ENCODE results near the gene ENGASE.
A peak's percentile ranks its signal among the peaks of the same experiment; 100 is the strongest.

ENGASE gene

DNA sequence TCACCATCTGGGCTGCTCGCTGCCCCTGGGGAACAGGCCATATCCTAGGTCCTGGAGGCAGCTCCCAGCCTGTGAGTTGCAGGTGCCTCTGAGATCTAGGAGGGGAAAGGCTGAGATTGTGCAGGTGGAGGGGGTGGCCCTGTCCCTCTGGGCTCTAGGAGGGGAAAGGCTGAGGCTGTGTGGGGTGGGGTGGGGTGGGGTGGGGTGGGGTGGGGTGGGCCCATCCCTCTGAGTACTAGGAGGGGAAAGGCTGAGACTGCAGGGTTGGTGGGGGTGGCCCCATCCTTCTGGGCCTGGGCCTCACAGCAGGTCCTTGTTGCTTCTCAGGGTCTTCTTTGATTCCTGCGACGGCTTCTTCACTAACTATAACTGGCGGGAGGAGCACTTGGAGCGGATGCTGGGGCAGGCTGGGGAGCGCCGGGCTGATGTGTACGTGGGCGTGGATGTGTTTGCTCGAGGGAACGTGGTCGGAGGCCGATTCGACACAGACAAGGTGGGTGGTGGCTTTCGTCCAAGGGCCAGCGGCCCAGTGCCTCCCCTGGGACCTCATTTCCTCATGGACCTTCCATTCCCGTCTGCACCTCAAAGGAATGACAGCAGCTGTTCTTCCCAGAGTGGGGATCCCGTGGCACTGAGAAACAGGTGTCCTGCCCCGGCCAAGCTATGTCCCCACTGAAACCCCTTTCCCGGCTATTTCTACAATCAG lies 7.1 kb downstream of the ENGASE start:
- DNase-seq = no peak

- peak; percentile 55 for DNase-seq
These were observed 7.9 kb downstream of the ENGASE start for GRCh38 chr17:79082311-79083190.

GRCh38 chr17:79083191-79083971 lies 8.8 kb downstream of the ENGASE start:
- no peak for DNase-seq

GRCh38 chr17:79084291-79085153 lies 9.9 kb downstream of the ENGASE start:
- no peak for DNase-seq

DNA sequence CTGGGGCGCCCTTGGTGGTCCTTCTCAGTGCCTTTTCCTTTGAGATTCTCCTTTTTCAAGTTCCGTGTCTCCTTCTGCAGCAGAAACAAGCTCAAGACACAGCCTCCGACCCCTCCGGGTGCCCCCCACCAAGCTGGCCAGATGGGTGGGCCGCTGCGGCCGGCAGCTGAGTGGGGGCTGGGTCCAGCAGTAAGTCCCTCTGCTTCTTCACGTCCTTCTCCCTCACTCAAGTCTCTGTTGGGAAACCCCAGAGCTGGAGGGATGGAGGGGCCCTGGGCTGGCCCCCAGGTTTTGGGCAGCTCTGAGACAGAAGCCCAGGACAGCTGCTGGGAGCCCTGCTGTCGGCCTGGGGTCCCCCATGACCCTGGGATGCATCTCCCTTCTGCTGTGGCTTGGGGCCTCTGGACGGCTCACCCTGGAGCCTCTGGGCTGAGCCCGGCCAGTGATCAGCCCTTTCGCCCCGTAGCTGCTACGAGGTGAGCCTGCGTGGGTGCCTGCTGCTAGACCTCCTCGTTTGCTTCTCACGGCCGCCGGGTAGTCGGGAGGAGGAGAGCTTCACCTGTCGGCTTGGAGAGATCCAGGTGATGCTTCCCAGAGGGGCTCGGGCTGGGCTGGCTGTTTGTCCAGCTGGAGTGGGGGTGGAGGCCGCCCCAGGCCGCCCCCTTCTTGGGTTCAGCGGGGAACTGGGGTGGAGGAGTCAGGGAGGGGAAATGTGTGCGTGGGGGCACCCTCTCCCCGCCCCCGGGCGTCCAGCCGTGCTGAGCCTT lies 10.7 kb downstream of the ENGASE start:
- DNase-seq = no peak

DNA sequence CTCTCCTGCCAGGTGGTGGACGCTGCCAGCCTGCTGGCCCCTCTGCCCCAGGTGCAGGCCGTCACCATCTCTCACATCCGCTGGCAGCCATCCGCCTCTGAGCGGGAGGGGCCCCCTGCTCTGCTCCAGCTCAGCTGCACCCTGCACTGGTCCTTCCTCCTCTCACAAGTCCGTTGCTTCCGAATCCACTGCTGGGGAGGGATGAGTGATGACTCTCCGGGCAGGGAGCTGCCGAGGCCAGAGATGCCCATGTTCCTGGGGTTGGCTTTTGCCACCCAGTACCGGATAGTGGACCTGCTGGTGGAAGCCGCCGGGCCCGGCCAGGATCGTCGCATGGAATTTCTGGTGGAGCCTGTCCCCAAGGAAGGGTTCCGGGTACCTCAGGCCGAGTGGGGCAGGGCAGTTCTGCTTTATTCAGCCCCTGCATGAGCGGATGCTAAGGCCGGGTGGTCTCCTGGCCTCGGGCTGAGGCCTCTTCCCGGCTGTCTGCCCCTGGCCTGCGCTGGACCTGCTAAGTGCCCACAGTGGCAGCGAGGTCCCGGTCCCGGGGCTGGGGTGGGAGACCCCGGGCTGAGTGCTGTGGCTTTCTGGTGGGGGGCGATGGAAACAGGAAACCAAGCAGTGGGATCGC lies 11.4 kb downstream of the ENGASE start:
- no peak for DNase-seq

DNA sequence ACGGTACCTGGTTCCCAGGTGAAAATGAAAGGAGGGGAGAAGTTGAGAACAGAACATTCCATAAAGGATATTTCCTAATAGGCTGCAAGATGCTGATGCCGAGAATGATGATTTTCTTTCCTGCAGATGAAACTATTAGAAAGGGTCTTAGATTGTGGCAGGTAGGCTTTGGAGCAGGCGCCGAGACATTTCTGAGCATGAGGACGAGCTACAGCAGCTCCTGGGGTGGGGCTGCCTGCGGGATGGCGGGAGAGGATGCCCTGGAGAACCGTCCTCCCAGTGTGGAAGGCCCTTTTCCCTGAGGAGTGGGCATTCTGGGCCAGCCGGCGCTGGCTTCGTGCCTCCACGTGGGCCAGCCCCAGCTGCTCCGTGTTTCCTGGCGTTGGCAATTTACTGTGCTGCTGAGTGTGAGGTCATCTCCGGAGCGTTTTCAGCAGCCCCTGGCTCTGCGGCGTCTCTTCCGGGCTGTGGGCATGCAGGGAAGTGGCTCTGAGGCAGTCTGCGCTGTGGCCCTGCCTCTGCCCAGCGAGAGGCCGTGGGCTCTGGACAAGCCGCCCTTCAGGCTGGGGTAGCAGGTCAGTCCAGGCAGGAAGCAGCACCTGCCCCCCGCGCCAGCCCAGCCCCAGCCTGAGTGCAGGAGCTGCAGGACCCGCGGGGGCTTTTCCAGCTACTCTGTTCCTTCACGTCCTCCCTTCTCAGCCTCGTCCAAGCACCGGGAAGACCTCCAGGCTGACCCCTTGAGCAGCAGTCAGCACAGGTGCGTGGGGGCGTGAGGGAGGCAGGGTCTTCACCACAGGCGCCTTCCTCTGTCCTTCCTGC lies 12.2 kb downstream of the ENGASE start:
- no peak for DNase-seq

DNA sequence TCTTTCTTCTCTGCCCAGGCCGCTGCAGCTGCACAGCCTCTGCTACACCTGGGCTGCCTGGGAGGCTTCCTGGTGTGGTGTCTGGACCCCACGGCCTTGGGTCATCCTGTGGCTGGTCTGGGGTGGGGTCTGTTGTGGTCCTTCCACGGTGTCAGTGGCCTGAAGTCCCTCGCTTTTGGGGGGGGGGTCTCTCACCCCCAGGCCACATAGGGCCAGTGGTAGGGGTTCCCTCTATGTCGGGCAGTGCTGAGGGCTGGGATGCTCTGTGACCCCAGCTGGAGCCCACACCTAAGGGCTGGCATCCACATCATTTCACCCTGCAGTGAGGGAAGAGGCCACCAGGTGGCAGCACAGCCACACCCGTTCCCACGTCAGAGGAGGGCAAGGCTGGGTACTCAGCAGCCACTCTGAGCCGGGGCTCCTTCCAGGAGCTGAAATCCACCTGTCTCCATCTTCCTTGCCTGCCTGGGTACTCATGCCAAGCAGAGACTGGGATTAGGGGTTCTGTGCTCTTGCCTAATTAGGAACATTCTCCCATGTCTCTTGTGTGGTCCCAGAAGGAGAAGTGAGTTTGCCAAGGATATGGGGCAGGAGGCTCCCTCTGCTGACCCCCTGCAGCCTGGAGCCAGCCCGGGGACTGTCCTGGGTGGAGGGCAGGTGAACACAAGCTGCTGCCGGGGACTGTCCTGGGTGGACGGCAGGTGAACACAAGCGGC lies 13.0 kb downstream of the ENGASE start:
- DNase-seq = peak; percentile 75

GRCh38 chr17:79088247-79088996 lies 13.8 kb downstream of the ENGASE start:
- DNase-seq = no peak

- DNase-seq = no peak
These were observed 14.3 kb downstream of the ENGASE start for GRCh38 chr17:79088997-79089328.

GRCh38 chr17:79089720-79090442 lies 15.3 kb downstream of the ENGASE start:
- no peak for DNase-seq

- no peak for DNase-seq
These were observed 16.0 kb downstream of the ENGASE start for GRCh38 chr17:79090443-79091225.

GRCh38 chr17:79091226-79091670 lies 16.6 kb downstream of the ENGASE start:
- no peak for DNase-seq

- no peak for DNase-seq
These were observed 17.9 kb downstream of the ENGASE start for GRCh38 chr17:79092567-79092966.

DNA sequence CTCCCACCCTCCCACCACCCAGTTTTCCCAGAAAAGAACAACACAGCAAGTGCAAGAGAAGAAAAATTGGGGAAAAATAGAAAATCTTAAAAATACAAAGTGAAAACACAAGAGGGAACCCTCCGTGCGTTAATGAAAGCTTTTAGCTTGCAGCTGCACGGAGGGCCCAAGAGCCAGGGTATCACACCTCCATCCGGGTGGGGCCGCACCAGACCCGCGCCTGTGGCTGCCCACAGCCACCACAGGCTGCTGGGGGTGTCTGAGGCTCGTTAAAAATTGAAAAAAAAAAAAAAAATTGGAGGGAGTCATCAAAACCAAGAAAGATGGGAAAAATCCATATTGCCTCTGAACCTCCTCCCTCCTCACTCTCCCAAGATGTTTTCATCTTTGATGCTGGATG lies 18.6 kb downstream of the ENGASE start:
- no peak for DNase-seq

DNA sequence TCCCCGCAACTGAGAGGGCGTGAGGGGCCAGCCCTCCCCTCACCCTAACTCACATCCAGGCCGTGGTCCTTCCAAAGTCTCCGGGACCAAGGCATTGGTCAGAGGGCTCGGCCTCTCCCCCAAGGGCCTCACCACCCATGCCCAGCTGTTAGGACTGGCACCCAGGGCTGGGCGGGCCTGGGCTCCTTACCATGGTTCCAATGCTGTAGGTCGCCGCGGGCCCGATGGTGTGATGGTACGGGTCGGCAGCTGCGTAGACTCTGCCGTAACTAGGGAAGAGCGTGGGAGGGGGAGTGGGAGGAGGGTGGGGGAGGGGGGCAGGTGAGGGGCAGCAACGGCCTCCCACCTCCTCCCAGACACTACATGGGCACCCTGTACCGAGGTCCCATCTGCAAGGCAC lies 19.6 kb downstream of the ENGASE start:
- DNase-seq = no peak

DNA sequence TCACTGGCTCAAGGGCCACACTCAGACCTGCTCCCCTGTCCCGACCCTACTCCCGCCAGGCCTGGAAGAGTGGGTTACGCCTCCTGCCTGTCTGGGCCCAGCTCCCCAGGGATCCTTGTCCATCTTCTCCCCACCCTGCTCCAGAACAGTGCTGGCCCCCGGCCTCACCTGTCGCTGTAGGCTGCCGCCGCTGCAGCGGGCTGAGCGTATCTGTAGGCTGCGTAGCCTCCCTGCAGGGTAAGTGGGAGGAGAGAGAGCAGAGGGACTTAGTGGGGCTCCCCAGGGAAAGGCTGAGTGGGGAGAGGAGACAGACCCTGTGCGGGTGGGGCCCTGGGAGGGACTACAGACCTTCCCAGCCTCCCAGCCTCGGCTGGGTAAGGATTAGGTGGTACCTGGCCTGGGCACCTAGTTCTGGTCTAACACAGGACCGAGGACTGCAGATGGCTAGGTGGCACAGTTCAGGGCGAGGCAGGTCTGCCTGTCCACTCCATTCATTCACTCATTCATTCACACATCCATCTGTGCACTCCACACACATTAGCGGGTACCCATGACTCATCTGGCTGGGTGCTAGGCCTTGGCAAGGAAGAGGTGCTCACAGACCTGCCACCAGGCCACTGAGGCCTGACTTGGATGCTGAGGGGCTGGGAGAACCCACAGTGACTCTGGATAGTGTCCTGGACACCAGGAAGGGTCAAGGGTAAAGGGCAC lies 20.9 kb downstream of the ENGASE start:
- no peak for DNase-seq
